HepG2 (cell line): ENCODE results near the gene FBXO5. TPM values are rescaled to one million over a fixed set of nuclear protein-coding genes. Genes with fewer than 3 reads are reported as not detected.

Source experiments
- EEA1 ChIP-seq: sonication (generic); formaldehyde crosslinking; IDR thresholded peaks from 2 replicates; pipeline ENCODE4 v1.5.1; 2020; ENCODE audit warnings: mild to moderate bottlenecking, missing genetic modification reagents, borderline replicate concordance
- IKZF4 ChIP-seq: sonication (generic); formaldehyde crosslinking; IDR thresholded peaks from 2 replicates; pipeline ENCODE4 v1.5.1; 2020; ENCODE audit warnings: borderline replicate concordance, mild to moderate bottlenecking, low read depth, missing genetic modification reagents; ENCODE audit errors: not compliant biosample characterization
- PHF8 ChIP-seq: sonication (generic); formaldehyde crosslinking; IDR thresholded peaks from 2 replicates; pipeline ENCODE4 v1.5.0; 2020; ENCODE audit warnings: missing genetic modification reagents
- PRDM15 ChIP-seq: sonication (generic); formaldehyde crosslinking; IDR thresholded peaks from 2 replicates; pipeline ENCODE4 v1.4.0; 2020; ENCODE audit warnings: missing genetic modification reagents
- ZNF44 ChIP-seq: sonication (generic); formaldehyde crosslinking; IDR thresholded peaks from 2 replicates; pipeline ENCODE4 v1.5.1; 2020; ENCODE audit warnings: mild to moderate bottlenecking, missing genetic modification reagents
- ZNF615 ChIP-seq: sonication (generic); formaldehyde crosslinking; IDR thresholded peaks from 2 replicates; pipeline ENCODE4 v1.5.0; 2020; ENCODE audit warnings: mild to moderate bottlenecking, missing genetic modification reagents, borderline replicate concordance
- polyA plus RNA-seq, 8 experiments: library from polyadenylated mRNA; depleted of rRNA in 3 of 8; stranded (reverse) in 7 of 8; unstranded in 1 of 8; fragments of >200 nt; fragmentation: Illumina TruSeq in 4 of 8; extraction: Trizol in 4 of 8; gene quantifications; 2 replicates each; pipeline versions ENCODE4 v1.2.1 to v1.2.3, GENCODE V29; 2011 to 2016; ENCODE audit warnings: low read depth in 4 of 8, missing spikeins in 1 of 8, mixed read lengths in 1 of 8; ENCODE audit not compliant: insufficient read depth in 1 of 8
- total RNA-seq, 5 experiments: library from RNA; depleted of rRNA; stranded (reverse); fragments of >200 nt; fragmentation: Illumina TruSeq; extraction: Trizol; gene quantifications; 2 replicates each; pipeline ENCODE4 v1.2.3, GENCODE V29; 2016; ENCODE audit warnings: low read depth in 1 of 5
- TF ChIP-seq, protein P1 (sequence below): sonication (generic); formaldehyde crosslinking; IDR thresholded peaks from 2 replicates; pipeline ENCODE4 v1.8.0; 2022; ENCODE audit warnings: mild to moderate bottlenecking, missing genetic modification reagents, borderline replicate concordance
- TF ChIP-seq, protein P2 (sequence below): sonication (generic); formaldehyde crosslinking; IDR thresholded peaks from 2 replicates; pipeline ENCODE4 v1.8.0; 2022; ENCODE audit warnings: low read depth, missing genetic modification reagents
- TF ChIP-seq, protein P3 (sequence below), 2 experiments: fragments of 450-650 bp in 1 of 2; sonication (generic) in 1 of 2; formaldehyde crosslinking in 1 of 2; IDR thresholded peaks; 2 replicates each; pipeline versions ENCODE4 v1.6.1 to v1.8.0; 2016 to 2022; ENCODE audit warnings: antibody characterized with exemption in 1 of 2, mild to moderate bottlenecking in 1 of 2, missing genetic modification reagents in 1 of 2

The FBXO5 gene
- total and polyA plus RNA-seq, 2 of the 13 experiments (the other 11 are each of a cell fraction or from before 2014, with no cell fraction given): 15.8 to 41.5 TPM

DNA sequence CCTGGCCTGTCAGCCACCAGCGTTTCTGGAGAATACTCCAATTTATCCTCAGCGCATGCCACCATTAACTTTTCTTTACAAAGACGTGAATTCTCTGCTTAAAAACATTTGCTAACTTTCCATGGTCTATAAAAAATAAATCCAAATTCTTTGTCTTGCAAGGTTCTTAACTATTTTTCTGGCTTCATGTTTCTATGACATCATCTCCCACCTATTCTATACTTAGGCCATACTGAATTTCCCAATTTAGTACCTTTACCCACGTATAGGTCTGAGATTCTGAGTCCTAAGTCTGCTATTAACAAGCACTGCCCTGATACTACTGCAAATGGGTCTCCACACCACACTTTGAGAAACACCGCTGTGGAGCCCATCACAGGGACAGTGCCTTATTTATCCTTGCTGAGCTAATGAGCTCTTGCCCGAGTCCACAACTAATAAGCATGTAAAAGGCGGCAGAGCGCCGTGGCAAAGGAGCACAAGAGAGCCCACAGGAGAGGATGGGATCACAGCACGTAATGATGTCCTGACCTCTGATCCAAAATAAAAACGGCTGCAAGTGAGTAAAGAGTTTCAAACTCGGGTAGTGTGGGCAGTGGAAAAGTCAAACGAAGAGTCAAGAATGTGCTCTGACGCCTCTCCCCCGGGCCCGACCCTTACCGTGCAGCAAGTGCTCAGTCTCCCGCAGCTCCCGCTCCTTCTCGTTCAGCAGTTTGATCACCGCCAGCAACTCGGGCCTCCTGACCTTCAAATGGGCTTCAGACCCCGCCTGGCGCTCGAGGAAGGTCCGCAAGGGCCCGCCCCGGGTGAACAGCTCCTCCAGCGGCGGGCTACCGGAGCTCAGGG is 19.1 kb upstream of the FBXO5 start (continued):
- TF ChIP-seq, protein P1, sequence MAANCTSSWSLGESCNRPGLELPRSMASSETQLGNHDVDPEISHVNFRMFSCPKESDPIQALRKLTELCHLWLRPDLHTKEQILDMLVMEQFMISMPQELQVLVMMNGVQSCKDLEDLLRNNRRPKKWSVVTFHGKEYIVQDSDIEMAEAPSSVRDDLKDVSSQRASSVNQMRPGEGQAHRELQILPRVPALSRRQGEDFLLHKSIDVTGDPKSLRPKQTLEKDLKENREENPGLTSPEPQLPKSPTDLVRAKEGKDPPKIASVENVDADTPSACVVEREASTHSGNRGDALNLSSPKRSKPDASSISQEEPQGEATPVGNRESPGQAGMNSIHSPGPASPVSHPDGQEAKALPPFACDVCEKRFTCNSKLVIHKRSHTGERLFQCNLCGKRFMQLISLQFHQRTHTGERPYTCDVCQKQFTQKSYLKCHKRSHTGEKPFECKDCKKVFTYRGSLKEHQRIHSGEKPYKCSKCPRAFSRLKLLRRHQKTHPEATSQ (CRISPR knock-in tag): no peak
- TF ChIP-seq, protein P2, sequence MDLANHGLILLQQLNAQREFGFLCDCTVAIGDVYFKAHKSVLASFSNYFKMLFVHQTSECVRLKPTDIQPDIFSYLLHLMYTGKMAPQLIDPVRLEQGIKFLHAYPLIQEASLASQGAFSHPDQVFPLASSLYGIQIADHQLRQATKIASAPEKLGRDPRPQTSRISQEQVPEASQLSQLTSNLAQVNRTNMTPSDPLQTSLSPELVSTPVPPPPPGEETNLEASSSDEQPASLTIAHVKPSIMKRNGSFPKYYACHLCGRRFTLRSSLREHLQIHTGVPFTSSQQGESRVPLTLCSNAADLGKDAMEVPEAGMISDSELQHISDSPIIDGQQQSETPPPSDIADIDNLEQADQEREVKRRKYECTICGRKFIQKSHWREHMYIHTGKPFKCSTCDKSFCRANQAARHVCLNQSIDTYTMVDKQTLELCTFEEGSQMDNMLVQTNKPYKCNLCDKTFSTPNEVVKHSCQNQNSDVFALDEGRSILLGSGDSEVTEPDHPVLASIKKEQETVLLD (CRISPR knock-in tag): no peak
- TF ChIP-seq PRDM15 (CRISPR knock-in tag) (no peak), ZNF44 (peak; percentile 93), PHF8 (CRISPR knock-in tag) (no peak), EEA1 (0 out of 2 replicates have a peak, but pooled peaks have one; percentile 61), ZNF615 (CRISPR knock-in tag) (peak; percentile 52; the same call in 1 of the 2 replicates), IKZF4 (CRISPR knock-in tag) (peak; percentile 77)
- TF ChIP-seq, protein P3, sequence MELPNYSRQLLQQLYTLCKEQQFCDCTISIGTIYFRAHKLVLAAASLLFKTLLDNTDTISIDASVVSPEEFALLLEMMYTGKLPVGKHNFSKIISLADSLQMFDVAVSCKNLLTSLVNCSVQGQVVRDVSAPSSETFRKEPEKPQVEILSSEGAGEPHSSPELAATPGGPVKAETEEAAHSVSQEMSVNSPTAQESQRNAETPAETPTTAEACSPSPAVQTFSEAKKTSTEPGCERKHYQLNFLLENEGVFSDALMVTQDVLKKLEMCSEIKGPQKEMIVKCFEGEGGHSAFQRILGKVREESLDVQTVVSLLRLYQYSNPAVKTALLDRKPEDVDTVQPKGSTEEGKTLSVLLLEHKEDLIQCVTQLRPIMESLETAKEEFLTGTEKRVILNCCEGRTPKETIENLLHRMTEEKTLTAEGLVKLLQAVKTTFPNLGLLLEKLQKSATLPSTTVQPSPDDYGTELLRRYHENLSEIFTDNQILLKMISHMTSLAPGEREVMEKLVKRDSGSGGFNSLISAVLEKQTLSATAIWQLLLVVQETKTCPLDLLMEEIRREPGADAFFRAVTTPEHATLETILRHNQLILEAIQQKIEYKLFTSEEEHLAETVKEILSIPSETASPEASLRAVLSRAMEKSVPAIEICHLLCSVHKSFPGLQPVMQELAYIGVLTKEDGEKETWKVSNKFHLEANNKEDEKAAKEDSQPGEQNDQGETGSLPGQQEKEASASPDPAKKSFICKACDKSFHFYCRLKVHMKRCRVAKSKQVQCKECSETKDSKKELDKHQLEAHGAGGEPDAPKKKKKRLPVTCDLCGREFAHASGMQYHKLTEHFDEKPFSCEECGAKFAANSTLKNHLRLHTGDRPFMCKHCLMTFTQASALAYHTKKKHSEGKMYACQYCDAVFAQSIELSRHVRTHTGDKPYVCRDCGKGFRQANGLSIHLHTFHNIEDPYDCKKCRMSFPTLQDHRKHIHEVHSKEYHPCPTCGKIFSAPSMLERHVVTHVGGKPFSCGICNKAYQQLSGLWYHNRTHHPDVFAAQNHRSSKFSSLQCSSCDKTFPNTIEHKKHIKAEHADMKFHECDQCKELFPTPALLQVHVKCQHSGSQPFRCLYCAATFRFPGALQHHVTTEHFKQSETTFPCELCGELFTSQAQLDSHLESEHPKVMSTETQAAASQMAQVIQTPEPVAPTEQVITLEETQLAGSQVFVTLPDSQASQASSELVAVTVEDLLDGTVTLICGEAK (IDR thresholded peaks at IDR 0.05): no peak
- TF ChIP-seq, protein P3 (CRISPR knock-in tag; IDR thresholded peaks at IDR 0.05): no peak
